Body of pancreas (tissue), 4 donors: ENCODE data around the gene SLC36A2. TPM values are rescaled to one million over a fixed set of nuclear protein-coding genes. Genes with fewer than 3 reads are reported as not detected.

Experiments used
- ATAC-seq: fragments of 150-250 bp; one replicate; pipeline ENCODE4 v1.9.1; 2016
- DNase-seq, 4 donors: peaks; one replicate each; pipeline ENCODE4 v3.0.0-alpha.2; 2019
- H3K27ac ChIP-seq, 4 donors: fragments of 200-600 bp; sonication (generic); 1 replicate in 3 of 4; 2 replicates in 1 of 4; pipeline versions ENCODE4 v1.5.1 to v1.6.1; 2016 to 2019; ENCODE audit warnings: mild to moderate bottlenecking in 1 of 4, mixed read lengths in 1 of 4, moderate library complexity in 1 of 4
- H3K27me3 ChIP-seq, 2 donors: fragments of 200-600 bp; sonication (generic); one replicate each; pipeline ENCODE4 v1.6.0; 2016; ENCODE audit warnings: mild to moderate bottlenecking in 1 of 2
- H3K36me3 ChIP-seq, 2 donors: fragments of 200-600 bp; sonication (generic); replicated peaks in 1 of 2; 2 replicates each; pipeline ENCODE4 v1.5.1; 2016; ENCODE audit warnings: low read depth in 2 of 2; ENCODE audit not compliant: insufficient read depth in 1 of 2
- H3K4me1 ChIP-seq: fragments of 200-600 bp; sonication (generic); one replicate; pipeline ENCODE4 v1.6.0; 2016
- H3K4me3 ChIP-seq, 2 donors: fragments of 200-600 bp; sonication (generic); 1 replicate in 1 of 2; 2 replicates in 1 of 2; pipeline ENCODE4 v1.5.1; 2016 to 2019
- H3K9me3 ChIP-seq, 3 donors: fragments of 200-600 bp; sonication (generic); 1 replicate in 2 of 3; 2 replicates in 1 of 3; pipeline ENCODE4 v1.5.1; 2016
- POLR2A ChIP-seq, 3 donors: fragments of 450-650 bp; IDR thresholded peaks; one replicate each; pipeline ENCODE4 v1.6.1; 2016; ENCODE audit warnings: antibody characterized with exemption in 3 of 3, mild to moderate bottlenecking in 2 of 3
- WGBS, 2 donors: methylation state at CpG; one replicate each; pipeline ENCODE4 v1.1.5; 2017; 5-methylcytosine and 5-hydroxymethylcytosine counted together
- intact Hi-C: fragments of 100-400 bp; cut with DNase I; formaldehyde crosslinking; loops from one replicate; pipeline ENCODE4 v1.15.1; 2023
- total RNA-seq, 2 donors: library from RNA; depleted of rRNA; stranded (reverse); fragments of >200 nt; gene quantifications; one replicate each; pipeline ENCODE4 v1.1.0, GENCODE V29; 2016
- TF ChIP-seq, protein P1 (sequence below), 7 experiments: fragments of 450-650 bp in 4 of 7; fragments of 200-600 bp in 3 of 7; sonication (generic) in 3 of 7; IDR thresholded peaks; one replicate each; pipeline ENCODE4 v1.5.1; 2016 to 2019; ENCODE audit warnings: antibody characterized with exemption in 7 of 7

The SLC36A2 gene
- total RNA-seq, 2 donors from 2014 or later, result not detected

DNA sequence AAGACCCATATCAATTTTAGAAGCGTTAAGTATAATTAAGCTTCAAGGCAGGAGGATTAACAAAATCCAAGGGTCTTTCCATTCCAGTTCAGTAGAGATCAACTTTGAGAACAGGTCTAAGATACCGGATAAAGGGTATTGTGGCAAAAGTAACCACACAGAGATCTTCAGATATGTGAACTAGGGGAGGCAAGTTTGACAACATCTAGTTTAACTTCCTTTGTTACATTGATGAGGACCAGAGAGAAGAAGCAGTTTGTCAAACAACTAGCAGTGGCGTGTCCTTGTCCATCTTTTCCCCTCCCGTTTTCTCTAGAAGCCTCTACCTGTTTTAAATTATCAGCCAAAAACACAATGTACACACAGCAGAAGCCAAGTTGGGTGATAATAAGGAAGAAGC is 8.6 kb downstream of the SLC36A2 start:
- Histone ChIP-seq H3K27me3 (no peaks in the 10 kb centered on the region), H3K4me1 (no peaks in the 10 kb centered on the region), H3K27ac (no peak overlapping the region), H3K9me3 (no peaks in the 10 kb centered on the region), H3K36me3 (no peaks in the 10 kb centered on the region), H3K4me3 (no peak overlapping the region)
- WGBS, 2 donors, result 68 to 73% methylated on average over 4 of the region's 4 CpGs
- intact Hi-C loops, result no loop called here
- ATAC-seq (no peak), DNase-seq (no peak)
- TF ChIP-seq, protein P1, sequence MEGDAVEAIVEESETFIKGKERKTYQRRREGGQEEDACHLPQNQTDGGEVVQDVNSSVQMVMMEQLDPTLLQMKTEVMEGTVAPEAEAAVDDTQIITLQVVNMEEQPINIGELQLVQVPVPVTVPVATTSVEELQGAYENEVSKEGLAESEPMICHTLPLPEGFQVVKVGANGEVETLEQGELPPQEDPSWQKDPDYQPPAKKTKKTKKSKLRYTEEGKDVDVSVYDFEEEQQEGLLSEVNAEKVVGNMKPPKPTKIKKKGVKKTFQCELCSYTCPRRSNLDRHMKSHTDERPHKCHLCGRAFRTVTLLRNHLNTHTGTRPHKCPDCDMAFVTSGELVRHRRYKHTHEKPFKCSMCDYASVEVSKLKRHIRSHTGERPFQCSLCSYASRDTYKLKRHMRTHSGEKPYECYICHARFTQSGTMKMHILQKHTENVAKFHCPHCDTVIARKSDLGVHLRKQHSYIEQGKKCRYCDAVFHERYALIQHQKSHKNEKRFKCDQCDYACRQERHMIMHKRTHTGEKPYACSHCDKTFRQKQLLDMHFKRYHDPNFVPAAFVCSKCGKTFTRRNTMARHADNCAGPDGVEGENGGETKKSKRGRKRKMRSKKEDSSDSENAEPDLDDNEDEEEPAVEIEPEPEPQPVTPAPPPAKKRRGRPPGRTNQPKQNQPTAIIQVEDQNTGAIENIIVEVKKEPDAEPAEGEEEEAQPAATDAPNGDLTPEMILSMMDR (IDR thresholded peaks at IDR 0.05), result no peak
- TF ChIP-seq POLR2A (IDR thresholded peaks at IDR 0.05), result no peak

- Histone ChIP-seq H3K27me3 (no peaks in the 10 kb centered on the region), H3K4me1 (no peaks in the 10 kb centered on the region), H3K36me3 (no peaks in the 10 kb centered on the region), H3K4me3 (no peak overlapping the region), H3K27ac (no peak overlapping the region), H3K9me3 (no peaks in the 10 kb centered on the region)
- DNase-seq (no peak), ATAC-seq (no peak)
- whole genome bisulfite sequencing, 2 donors, result 90 to 95% methylated on average over 2 of the region's 2 CpGs
- TF ChIP-seq, protein P1 (IDR thresholded peaks at IDR 0.05), result no peak
- TF ChIP-seq POLR2A (IDR thresholded peaks at IDR 0.05), result no peak
- intact Hi-C loops, result no loop called here
Measured at GRCh38 chr5:151332857-151333256, 14.5 kb downstream of the SLC36A2 start.

GRCh38 chr5:151328734-151329133 is 18.6 kb downstream of the SLC36A2 start:
- WGBS, 2 donors, result 84 to 86% methylated on average over 4 of the region's 4 CpGs
- DNase-seq (no peak), ATAC-seq (no peak)

DNA sequence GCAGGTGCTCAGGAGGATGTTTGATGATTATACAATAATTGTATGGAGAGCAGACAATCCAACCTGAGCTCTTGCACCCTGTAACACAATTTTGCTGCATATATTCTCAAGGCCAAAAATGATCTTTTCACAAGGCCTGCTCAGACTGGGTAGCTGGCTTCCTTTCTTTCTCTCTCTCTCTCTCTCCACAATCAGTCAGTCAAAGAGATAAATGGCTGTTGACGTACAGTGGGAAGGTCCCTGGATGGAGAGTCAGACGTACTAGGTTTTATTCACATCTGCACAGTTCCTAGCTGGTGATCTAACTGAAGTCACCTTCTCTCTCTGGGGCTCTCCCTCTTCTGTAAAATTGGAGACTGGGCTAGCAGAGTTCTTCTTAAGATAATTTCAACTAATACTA is 19.8 kb downstream of the SLC36A2 start:
- no peak for ATAC-seq
- TF ChIP-seq, protein P1 (IDR thresholded peaks at IDR 0.05), result no peak
- no peak for TF ChIP-seq POLR2A (IDR thresholded peaks at IDR 0.05)
- Histone ChIP-seq H3K4me1 (no peaks in the 10 kb centered on the region), H3K27me3 (no peaks in the 10 kb centered on the region), H3K9me3 (no peaks in the 10 kb centered on the region), H3K4me3 (no peak overlapping the region), H3K27ac (no peak overlapping the region), H3K36me3 (no peaks in the 10 kb centered on the region)
- WGBS, 2 donors, result 27 to 34% methylated on average over 2 of the region's 2 CpGs
- intact Hi-C loops, result no loop called here
- no peak for DNase-seq

More at GRCh38 chr5:151328734-151329133, 18.6 kb downstream of the SLC36A2 start:
- Histone ChIP-seq H3K27me3 (no peaks in the 10 kb centered on the region), H3K9me3 (no peaks in the 10 kb centered on the region), H3K27ac (no peak overlapping the region), H3K36me3 (no peaks in the 10 kb centered on the region), H3K4me1 (no peaks in the 10 kb centered on the region), H3K4me3 (no peak overlapping the region)
- no peak for TF ChIP-seq POLR2A (IDR thresholded peaks at IDR 0.05)
- TF ChIP-seq, protein P1 (IDR thresholded peaks at IDR 0.05), result no peak
- intact Hi-C loops, result no loop called here

- Histone ChIP-seq H3K36me3 (no peaks in the 10 kb centered on the region), H3K4me1 (no peaks in the 10 kb centered on the region), H3K27me3 (no peaks in the 10 kb centered on the region), H3K4me3 (no peak overlapping the region), H3K9me3 (no peaks in the 10 kb centered on the region), H3K27ac (no peak overlapping the region)
- no peak for DNase-seq
- no peak for TF ChIP-seq POLR2A (IDR thresholded peaks at IDR 0.05)
- TF ChIP-seq, protein P1 (IDR thresholded peaks at IDR 0.05), result no peak
- intact Hi-C loops, result no loop called here
- WGBS, 2 donors, result 90 to 93% methylated on average over 3 of the region's 3 CpGs
- ATAC-seq, result no peak
Measured at GRCh38 chr5:151326266-151326665, 21.1 kb downstream of the SLC36A2 start.
